ENCODE data around the gene RRAGD.

Gene RRAGD

GRCh38 chr6:89339565-89339964 lies 72.5 kb downstream of the RRAGD start:
- no peak for DNase-seq (ENCODE audit: low spot score)

DNA sequence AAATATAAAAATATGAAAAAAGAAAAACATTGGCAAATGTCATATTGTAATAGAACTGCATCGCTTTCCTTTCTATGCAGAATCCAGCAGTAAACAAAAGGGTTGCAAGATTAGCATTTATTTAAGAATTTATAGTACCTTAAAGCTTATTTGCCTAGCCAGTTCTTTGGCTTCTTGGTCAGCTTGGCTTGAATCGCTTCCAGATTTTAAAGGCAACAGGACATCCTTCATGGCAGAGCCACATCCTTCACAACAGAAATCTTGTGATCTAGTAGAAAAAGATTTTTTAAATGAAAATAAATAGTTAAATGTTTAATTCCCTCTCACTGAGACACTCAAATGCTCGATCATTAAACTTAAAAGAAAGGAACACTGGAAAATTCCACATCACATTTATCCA lies 76.9 kb downstream of the RRAGD start:
- DNase-seq (ENCODE audit: low spot score), result no peak

- no peak for DNase-seq (ENCODE audit: low spot score)
Measured at GRCh38 chr6:89330910-89331309, 81.2 kb downstream of the RRAGD start.

DNA sequence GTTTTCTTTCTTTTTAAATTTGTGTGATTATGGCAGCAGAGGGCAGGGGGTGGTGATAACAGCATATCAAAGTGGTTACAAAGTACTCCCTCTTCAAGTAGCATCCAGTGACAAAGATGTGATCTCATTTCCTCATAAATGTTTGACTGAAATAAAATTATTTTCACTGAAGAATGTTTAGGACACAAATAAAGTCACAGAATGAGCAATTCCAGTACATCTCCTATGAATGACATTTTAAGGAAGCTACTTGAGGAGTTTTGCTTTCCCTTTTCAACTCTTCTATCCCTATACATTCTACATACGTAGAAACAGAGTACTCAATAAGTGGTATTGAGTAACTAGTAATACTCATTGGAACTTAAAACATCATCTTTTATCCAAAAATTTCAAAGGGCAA lies 83.1 kb downstream of the RRAGD start:
- DNase-seq (ENCODE audit: low spot score), result no peak

DNA sequence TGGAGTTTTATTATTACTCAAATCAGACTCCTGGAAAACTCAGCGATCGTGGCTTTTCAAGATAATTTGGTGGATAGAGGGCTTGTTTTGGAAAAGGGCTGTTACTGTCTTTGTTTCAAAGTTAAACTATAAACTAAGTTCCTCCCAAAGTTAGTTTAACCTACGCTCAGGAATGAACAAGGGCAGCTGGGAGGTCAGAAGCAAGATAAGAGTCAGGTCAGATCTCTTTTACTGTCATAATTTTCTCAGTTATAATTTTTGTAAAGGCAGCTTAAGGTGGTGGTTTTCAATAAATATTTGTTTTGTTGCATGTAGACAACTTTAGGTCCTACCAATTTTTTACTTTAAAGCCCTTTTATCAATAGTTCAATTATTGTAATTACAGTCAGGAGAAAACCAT lies 87.8 kb downstream of the RRAGD start:
- DNase-seq (ENCODE audit: low spot score), result no peak

- DNase-seq (ENCODE audit: low spot score), result peak; percentile 58
Measured at GRCh38 chr6:89323511-89323971, 88.5 kb downstream of the RRAGD start.

- DNase-seq (ENCODE audit: low spot score), result peak; percentile 92
Measured at GRCh38 chr6:89321131-89321970, 90.7 kb downstream of the RRAGD start.

DNA sequence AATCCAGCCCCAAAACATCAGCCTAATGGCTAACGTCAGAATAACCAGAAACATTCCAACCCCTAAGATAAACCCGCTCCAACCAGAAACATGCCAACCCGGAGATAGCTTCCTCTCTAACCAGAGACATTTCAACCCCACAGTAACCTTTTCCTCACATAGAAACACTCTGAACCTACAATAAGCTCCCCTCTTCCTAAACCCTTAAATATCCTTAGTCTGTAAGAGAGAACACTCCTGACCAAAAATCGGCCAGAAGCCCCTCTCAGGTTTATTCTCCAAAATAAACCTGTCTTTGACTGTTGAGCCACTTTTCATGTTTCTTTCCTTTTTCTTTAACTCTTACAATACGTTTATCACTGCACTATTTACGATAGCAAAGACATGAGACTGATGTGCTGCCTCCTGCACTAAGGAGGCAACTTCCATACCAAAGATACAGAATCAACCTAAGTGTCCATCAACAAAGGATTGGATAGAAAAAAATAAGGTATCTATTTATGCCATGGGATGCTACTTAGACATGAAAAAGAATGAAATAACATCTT lies 92.0 kb downstream of the RRAGD start:
- DNase-seq (ENCODE audit: low spot score), result no peak

DNA sequence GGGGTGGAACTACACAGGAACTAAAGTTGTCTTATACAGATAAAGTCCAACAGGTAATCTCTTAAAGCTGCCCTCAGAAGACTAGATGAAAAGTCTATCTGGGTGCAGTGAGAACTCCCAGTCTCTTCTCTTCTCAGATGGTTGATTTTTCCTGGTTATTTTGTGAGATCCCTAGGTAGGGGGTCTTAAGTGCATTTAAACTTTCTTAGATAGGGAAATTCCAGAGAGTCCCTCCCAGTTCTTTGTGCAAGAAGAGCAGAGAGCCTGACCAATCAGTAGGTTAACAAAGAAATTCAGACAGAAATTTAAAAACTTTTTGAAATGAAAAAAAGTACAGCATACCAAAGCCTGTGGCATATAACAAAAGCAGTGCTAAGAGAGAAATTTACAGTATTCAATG lies 95.0 kb downstream of the RRAGD start:
- no peak for DNase-seq (ENCODE audit: low spot score)

- no peak for DNase-seq (ENCODE audit: low spot score)
Measured at GRCh38 chr6:89315249-89315885, 96.7 kb downstream of the RRAGD start, which contains the start of gene GABRR2. GABRR2 (minus strand) TSS chr6:89315299; CDS start chr6:89315165, 134 bp downstream.

GRCh38 chr6:89314692-89315091 lies 97.4 kb downstream of the RRAGD start:
- DNase-seq (ENCODE audit: low spot score), result no peak

All from kidney tubule cell (primary cell).